NCI-H1417 (cell line): Measurements from ENCODE around the gene NRROS.

Source experiments
- DNase-seq, 3 experiments: peaks; one replicate each; lab custom pipeline; 2025; lab: John Stamatoyannopoulos, UW

Gene NRROS

GRCh38 chr3:196650740-196651311, 11.3 kb downstream of the NRROS start:
- DNase-seq = peak in 1 of 3 experiments; percentile 8

GRCh38 chr3:196651819-196652218, 12.3 kb downstream of the NRROS start:
- DNase-seq = no peak

GRCh38 chr3:196652961-196653795, 13.7 kb downstream of the NRROS start:
- DNase-seq = no peak

- no peak for DNase-seq
Measured at GRCh38 chr3:196654006-196654734, 14.7 kb downstream of the NRROS start.

GRCh38 chr3:196654735-196655090, 15.2 kb downstream of the NRROS start:
- DNase-seq = no peak

GRCh38 chr3:196655496-196655895, 16.0 kb downstream of the NRROS start:
- DNase-seq = no peak

GRCh38 chr3:196656213-196656612, 16.7 kb downstream of the NRROS start:
- no peak for DNase-seq

- no peak for DNase-seq
Measured at GRCh38 chr3:196659901-196660351, 20.4 kb downstream of the NRROS start.

GRCh38 chr3:196660381-196661166, 21.1 kb downstream of the NRROS start:
- no peak for DNase-seq

GRCh38 chr3:196661400-196661799, 21.9 kb downstream of the NRROS start:
- peak in 2 of 3 experiments; percentile 23 to 57 for DNase-seq

GRCh38 chr3:196662033-196662432, 22.5 kb downstream of the NRROS start:
- peak in 2 of 3 experiments; percentile 27 to 29 for DNase-seq

- DNase-seq = no peak
Measured at GRCh38 chr3:196662711-196663571, 23.4 kb downstream of the NRROS start.

GRCh38 chr3:196666001-196666867, 26.7 kb downstream of the NRROS start:
- DNase-seq = peak; percentile 69 to 89 (median 88)

- no peak for DNase-seq
Measured at GRCh38 chr3:196667056-196667825, 27.7 kb downstream of the NRROS start.

- no peak for DNase-seq
Measured at GRCh38 chr3:196670339-196670738, 30.8 kb downstream of the NRROS start.

- no peak for DNase-seq
Measured at GRCh38 chr3:196673632-196674031, 34.1 kb downstream of the NRROS start.

GRCh38 chr3:196677353-196677752, 37.9 kb downstream of the NRROS start:
- no peak for DNase-seq

- no peak for DNase-seq
Measured at GRCh38 chr3:196677931-196678330, 38.4 kb downstream of the NRROS start.
